GM18870 (cell line): ENCODE data around the gene ZNF862.

ENCODE experiments used
- ATAC-seq: cut with Tn5 transposase; IDR thresholded peaks from one replicate; pipeline ENCODE4 v1.9.1; 2021; ENCODE audit warnings: moderate library complexity; ENCODE audit not compliant: unreplicated experiment

Gene ZNF862

DNA sequence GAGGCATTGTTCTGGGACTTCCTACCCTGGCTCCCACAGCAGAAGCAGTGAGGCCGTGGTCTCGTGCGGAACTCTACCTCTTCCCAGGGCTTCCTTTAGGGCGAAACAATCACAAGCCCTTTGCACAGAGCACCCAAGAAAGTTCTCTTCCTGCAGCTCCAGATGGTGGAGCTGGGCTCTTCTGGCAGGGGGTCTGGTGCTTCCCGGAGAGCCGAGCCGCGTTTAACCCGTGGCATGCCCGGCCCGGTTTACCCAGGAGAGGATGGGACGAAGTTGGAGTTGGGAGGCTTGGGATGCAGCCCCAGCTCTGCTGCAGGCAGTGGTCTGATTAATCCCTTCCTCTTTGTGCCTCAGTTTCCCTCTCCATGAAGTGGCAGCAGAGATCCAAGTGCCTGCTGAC lies 26.6 kb downstream of the ZNF862 start:
- ATAC-seq = no peak

DNA sequence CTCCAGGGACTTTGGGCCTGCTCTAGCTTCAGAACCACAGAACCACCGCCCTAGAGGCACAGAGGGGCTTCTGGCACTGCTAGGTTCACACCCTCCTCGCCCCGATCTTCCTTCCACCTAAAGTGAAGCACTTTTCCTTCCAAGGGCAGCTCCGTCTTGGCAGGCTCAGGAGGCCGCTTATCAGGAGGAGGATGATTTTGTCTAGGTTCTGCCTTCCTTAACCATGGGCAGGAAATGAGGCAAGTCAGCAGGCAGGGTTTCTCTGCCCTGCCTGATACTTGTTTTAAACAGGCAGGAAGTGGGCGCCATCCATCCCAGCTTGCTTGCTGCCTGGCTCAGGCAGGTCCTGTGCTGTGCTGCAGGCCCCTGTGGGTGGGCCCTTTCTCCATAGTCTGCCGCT lies 27.3 kb downstream of the ZNF862 start:
- no peak for ATAC-seq

DNA sequence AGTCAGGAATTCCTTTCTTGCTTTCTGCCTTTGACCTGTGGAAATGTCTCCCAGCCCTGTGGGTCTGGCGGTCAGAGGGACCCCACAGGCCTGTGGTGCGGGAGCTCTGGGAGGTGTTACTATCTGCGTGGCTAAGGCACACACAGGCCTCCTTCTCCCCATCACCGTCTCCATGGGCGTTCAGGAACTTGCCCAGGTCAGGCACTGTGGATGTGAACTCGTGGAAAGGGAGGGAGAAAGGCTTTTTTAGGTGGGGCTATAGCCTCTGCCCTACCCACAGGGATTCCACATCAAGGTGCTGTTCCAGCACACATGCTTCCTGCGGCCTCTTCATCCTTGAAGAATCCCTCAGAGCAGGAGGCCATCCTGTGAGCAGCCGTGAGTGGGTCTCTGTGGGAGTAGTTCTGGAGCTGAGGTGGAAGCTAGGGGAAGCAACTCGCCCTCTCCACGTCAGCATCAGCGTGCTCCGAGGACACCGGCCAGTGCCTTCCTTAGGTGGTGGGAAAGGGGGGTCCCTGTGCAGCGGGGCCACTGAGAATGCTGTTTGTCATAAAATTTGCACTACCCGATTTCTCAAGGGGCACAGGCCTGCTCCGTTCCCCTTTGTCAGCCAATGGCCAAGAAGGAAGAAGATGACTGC lies 28.1 kb downstream of the ZNF862 start:
- no peak for ATAC-seq

DNA sequence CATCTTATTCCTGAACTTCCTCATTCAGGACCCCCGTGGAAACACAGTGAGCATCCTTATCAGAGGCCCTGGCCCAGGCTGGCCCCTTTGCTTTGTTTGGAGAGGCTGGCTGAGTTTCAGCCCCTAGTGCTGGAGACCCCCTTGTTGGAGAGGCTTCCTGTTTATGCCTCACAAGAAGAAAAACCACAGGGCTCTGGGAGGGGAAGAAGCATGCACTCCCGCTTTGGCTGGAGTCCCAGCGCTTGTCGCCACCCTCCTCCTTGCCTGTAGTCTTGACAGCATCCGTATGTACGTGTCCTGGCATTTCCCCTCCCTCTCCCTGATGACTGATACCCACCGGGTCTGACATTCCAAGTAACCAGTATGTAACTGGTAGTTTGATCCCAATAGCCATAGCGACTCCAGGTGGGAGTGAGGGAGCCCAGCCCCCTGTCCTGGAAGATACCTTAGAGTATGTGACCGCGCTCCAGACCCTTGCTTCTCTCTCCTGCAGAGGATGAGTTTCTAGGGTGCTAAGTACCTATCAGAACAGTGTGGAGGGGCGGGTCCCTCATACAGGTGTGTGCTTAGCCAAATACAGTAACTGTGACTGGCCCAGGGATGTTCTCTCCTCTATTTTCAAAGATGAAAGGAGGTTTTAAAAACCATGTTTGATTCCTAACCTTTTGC lies 28.7 kb downstream of the ZNF862 start:
- no peak for ATAC-seq

DNA sequence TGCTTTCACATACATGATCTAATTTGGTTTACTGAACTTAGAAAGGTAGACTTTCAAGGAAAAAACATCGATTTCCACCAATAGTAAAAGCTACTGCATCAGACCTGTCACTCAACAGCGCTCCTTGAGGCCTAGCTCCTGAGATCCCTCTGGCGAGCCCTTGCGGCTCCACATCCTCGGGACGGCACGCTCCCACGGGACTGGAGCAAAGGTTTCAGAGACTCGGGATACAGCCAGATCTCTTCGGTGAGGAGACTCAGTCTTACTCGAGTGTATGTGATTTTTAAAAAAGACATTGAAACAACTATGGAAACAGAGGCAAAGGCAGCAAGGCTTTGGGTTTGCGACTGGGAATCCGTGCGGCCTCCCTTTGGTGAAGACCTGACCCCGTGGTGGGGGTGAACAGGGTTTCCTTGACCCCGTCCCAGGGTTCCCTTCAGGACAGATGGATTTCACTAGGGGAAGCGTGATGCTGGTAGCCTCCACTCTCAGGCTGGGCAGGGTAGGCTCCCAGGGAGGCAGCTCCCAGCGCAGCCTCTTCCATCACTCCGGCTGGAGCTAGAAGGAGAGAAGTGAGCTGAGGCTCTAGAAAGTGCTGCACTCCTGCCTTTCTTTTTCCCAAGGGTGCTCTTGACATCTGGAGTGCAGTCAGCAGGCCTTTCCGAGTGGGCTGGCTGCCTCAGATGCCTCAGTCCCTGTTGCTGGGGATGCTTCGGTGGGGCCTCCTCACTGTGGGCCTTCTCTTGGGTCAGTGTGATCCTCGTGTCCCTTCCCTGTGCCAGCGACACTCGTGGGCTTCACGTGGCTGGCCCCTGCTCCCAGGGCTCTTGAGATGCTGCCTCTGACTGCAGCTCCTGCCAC lies 29.8 kb downstream of the ZNF862 start:
- ATAC-seq = no peak

DNA sequence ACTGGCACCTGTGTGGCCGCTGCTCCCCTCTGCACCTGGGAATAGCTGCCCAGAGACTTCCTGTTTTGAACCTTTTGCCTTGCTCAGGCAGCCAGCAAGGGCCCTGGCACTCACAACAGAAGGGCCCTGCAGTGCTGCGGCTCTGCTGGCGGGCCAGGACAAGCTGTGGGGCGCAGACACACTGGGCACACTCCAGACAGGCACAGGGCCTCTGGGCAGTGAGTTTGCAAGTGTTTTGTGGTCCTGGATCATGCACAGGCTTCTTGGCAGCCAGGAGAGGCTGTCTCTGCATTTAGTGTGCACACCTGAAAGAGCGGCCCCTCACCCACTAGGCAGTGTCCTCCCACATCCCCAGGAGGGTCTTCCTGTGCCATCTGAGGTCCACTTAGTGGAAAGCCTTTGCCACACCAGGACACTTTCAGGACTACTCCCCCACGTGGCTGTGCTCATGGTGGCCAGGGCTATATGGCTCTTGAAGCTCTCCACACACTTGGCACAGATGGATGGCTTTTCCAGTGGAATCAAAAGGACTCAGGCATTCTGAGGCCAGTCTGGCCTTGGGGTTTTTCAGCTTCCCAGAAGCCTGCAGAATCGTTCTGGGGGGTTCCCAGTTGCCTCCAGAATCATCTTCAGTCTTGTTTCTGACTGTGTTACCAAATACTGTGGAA lies 30.6 kb downstream of the ZNF862 start:
- ATAC-seq = no peak

DNA sequence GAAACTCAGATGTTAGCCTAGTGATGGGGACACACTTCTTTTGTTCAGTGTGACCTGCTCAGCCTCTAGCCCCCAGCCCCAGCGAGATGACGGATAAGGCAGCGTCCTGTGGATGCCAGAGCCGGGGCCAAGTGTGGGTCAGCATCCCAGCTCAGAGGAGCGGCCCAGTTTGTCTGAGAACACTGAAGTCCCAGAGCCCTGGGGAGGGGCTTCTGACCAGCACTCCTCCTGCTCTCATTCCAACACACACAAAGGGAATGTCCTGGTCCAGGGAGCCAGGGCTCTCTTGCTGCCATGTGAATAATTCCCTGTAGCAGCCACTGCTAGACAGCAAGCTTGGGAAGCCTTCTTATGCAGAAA lies 31.1 kb downstream of the ZNF862 start:
- no peak for ATAC-seq

DNA sequence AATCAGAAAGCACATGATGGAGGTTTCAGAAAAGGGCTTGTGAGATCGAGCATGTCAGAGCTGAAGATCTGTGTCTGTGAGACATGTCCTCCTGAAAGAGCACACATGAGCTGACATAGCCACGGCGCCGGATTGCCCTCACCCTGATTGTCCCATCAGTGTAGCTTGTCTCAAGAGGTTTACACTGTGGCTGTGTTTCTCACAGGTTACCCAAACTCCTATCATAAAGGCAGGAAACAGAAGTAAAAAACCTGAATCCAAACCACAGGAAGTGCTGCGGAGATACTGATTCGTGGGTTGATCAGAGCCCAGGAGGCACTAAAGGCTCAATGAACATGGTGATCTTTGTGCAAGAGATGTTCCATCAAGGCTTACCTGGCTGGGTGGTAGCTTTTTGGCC lies 31.7 kb downstream of the ZNF862 start:
- no peak for ATAC-seq

DNA sequence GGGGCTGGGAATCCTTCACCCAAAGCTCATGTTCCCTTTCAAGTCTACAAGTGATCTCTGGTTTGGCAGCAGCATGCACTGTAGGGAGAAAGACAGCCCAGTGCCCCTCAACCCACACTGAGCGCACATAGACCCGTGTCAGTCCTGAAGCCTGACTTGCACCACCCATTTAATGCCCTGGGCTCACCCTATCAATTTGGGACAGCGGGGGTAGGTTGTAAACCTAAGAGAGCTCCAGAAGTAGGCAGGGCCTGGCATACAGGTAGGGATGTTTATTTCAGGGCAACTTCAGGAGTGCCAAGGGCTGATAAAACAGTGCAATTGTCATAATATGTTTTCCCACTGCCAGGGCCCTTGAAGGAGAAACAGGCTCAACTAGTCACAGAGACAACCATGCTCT lies 32.1 kb downstream of the ZNF862 start:
- no peak for ATAC-seq

DNA sequence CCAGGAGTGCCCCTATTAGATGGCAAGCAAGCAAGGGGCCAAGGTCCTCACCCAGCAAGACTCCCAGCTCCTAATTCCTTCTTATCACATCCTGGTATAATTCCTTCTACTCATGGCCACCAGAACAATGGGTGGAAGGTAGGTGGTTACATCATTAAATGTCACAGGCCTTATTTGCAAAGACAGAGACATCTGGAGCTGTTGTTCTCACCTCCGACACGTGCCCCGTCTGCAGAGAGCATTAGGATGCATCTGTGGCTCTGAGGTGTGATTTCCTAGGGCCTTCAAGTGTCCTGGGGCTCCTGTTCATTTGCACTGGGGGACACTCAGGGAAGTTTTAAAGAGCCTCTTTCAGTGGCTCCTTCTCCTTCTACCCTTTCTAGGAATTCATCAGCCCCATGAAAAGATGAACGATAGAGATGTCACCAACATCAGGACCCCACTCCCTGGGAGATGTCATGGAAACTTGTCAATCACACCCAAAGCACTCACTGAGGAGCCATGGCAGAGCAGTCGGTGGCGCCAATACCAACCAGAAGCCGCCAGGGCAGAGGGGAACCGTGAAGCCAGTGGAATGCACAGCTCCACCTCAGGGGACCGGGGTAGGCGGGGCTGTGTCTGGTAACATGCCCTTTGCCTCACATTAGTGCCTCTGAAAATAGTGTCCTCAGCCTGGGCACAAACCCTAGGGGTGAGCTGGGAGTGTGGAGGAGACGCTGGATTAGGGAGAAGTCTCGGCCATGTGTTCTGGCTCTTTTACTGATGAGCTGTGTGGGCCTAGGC lies 32.7 kb downstream of the ZNF862 start:
- no peak for ATAC-seq

DNA sequence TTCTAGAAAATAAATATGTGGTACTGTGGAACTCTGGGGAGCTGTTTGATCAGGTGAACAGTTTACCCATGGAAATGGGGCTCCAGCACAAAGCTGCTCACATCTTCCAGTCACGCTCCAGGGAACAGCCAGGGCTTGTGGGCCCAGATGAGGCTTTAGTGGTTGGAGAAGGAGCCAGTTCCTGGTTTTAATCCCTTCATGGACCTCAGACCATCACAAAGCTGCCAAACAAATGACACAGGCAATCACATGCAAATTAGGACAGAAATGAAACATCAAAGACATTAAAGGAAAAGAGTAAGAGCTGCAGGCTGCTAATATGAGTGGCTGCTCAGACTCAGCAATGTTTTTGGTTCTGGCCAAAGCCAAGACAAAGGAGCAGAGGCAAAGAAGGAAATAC lies 33.4 kb downstream of the ZNF862 start:
- no peak for ATAC-seq

DNA sequence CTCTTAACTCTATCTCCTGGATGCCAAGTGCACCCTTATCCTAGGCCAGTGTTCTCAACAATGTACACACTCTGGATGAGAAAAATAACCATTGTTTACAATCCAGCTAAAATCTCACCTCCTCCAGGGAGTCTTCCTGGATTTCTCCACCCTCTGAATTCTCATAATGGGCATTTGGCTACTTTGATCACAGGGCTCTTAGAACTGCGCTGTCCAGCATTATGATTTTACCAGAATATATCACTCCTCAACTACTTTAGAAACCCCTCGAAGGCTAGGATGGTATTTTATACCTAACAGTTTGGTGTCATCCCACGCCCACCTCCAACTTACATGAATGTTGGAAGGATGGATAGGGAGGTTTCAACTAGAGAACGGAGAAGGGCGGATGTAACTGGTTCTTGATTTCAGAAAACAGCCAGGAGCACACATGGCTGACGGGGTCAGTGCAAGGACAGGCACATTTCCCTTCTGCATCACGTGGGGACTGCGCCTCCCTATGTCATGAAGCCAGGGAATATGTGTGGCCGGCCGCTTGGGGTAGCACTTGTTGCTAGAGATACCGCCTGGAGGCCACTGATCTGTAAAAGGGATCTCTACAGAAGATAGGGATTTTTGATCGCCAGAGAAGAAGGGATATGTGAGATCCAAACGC lies 34.4 kb downstream of the ZNF862 start:
- ATAC-seq = no peak

DNA sequence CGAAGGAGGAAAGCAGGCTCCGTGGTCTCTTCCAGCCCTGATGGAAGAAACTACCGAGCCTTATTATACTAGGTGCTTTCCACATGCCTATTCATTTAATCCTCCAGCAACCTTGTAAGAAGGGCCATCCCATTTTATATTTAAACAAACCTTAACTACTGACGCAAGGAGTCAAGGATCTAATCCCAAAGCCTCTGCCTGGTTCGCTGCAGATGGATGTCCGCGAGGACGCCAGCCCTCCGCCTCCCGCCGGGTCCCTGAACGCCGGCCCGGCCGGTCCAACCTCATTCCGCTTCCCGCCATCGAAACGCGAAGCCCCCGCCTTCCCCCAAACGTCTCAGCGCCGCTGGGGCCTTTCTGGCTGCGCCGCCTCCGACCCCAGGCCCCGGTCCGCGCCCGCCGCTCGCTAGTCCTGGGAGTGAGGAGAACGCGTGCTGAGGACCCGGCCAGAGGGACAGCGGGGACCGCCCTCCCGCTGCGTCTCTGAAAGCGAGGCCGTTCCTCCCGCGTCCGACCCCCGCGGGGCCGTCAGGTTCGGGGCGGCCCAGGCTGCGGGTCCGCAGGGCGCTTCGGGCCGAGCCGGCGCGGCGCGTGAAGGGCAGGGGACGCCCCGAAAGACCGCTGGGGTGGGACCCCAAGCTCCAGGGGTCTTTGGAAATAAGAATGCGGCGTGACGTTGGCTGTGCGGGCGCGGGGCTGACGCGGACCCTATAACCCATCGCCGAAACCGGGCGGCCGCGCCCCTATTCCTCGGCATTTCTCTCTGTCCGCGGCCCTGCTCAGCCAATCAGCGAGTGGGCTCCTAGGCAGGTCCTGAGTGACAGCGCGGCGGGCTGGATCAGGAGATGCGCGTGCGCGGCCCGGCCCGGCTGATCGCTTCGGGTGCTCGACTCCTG lies 35.1 kb downstream of the ZNF862 start, which contains the start of gene ATP6V0E2:
Gene ATP6V0E2 (plus strand): TSS at position 896 of the 896 bp plus-strand sequence. CDS start 97 bp downstream, outside the sequence.
- ATAC-seq = peak; percentile 74

DNA sequence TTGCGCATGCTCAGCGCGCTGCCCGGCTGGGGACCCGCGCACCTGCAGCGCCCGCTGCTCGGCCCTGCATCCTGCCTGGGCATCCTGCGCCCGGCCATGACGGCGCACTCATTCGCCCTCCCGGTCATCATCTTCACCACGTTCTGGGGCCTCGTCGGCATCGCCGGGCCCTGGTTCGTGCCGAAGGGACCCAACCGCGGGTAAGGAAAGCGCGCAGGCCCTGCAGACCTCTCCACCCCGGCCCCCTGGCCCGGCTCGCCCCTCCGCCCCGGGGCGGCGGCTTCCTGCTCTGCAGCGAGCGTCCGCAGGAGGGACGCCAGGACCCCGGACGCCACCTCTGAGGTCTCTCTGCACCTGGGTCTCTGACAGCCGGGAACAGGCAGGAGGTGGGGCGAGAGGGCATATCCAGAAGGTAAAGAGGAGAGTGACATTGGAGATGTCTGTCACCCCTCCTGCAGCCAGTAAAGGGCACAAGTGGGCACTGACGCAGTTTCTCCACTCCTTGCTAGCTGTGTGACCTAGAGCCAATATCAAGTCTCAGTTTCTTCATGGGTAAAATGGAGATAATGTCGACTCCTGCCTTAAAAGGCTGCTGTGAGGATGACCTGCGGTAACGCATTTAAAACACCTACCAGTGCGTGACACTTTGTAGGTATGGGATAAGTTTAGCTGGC lies 35.9 kb downstream of the ZNF862 start:
- peak; percentile 35 for ATAC-seq

DNA sequence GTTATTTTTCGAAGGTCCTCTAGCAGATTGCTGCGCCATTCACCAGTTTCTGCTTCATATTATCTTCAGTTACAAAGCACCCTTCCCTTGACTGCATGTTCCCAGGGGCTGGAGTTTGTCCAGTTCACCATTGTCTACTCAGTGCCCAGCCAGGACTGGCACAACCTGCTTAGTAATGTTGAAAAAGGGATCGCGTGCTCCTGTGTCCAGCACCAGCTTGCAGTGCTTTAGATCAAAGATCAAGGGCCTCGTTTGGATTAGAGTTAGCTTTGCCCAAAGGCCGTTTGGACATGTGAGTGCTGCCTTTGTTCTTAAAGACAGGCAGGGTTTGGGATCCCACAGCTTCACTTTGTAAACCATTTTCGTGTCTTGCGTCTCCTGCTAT lies 36.5 kb downstream of the ZNF862 start:
- ATAC-seq = no peak

DNA sequence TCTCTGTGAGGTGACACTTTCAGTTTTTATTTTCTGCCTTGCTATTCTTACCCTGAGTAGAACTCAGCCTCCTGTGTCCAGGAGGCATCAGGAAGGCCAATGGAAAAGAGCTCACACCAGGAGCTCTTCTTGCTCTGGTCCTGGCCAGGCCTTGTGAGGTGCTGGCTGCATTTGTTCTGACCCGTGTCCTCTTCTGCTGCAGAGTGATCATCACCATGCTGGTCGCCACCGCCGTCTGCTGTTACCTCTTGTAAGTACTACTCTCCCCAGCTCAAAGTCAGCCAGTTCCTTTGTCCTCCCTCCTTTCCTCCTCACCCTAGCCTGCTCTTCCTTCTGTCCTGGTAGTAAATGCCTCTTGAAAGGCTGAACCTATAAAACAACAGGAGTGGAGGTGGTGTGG lies 37.2 kb downstream of the ZNF862 start:
- ATAC-seq = no peak

DNA sequence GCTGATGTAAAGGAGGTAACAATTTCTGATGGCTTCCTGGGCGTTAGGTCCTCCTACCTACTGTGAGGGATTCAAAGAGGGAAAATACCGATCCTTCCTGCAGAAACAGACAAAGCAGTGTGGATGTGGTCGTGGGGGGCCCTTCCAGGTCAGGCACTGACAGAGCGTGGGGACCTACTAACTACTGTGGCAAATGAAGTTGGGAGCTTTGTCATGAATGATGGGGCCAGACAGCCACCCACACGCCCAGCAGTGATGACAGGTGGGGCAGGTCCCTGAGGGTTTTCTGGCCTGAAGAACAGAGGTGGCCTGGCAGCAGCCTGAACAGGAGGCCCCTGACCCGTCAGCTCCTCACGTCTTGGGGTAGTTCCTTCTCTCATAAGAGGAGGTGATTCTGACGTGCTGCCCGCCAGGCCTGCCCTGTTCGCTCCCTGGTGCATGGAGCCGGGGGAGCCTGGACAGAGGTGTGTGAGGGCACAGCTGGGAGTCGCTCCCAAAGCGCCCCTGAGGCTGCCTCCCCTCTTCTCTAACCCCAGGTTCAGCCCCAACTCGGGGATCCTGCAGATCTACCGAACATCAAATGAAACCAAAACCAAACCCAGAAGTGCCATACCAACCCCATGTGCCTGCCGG lies 39.8 kb downstream of the ZNF862 start:
- ATAC-seq = no peak

DNA sequence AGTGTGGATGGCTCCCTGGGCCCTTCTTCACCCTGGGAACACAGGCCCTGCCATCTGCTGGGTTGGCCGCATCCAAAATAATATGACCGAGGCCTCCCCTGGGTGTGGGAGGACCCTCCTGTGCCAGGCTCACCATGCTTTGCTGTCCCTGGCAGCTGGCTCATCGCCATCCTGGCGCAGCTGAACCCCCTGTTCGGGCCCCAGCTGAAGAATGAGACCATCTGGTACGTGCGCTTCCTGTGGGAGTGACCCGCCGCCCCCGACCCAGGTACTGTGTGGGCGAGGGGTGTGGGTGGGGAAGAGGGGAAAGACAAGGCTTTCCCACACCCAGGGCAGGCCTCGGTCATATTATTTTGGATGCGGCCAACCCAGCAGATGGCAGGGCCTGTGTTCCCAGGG lies 40.3 kb downstream of the ZNF862 start:
- no peak for ATAC-seq
